ENCODE results near the gene EXOC2. TPM values are rescaled to one million over a fixed set of nuclear protein-coding genes. Genes with fewer than 3 reads are reported as not detected.
A peak's percentile ranks its signal among the peaks of the same experiment; 100 is the strongest.

Gene EXOC2
- total RNA-seq, 1 donor from 2014 or later = 22.0 TPM

DNA sequence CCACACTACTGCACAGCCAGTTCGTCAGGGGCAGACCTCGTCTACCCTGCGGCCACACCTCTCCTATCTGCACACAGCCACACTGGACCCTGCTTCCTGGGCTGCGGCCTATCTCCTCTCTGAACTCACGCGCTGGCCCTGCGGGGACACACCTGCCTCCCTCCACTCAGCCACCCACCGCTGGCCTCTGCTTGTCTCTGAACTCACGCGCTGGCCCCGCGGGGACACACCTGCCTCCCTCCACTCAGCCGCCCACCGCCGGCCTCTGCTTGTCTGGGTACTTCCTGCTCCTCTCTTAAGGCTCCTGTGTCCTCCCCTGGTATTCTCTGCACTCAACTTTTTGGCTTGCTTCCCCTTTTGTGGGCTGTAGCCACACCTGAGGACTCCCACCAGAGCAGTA is 88.4 kb downstream of the EXOC2 start:
- TF ChIP-seq, protein P1, sequence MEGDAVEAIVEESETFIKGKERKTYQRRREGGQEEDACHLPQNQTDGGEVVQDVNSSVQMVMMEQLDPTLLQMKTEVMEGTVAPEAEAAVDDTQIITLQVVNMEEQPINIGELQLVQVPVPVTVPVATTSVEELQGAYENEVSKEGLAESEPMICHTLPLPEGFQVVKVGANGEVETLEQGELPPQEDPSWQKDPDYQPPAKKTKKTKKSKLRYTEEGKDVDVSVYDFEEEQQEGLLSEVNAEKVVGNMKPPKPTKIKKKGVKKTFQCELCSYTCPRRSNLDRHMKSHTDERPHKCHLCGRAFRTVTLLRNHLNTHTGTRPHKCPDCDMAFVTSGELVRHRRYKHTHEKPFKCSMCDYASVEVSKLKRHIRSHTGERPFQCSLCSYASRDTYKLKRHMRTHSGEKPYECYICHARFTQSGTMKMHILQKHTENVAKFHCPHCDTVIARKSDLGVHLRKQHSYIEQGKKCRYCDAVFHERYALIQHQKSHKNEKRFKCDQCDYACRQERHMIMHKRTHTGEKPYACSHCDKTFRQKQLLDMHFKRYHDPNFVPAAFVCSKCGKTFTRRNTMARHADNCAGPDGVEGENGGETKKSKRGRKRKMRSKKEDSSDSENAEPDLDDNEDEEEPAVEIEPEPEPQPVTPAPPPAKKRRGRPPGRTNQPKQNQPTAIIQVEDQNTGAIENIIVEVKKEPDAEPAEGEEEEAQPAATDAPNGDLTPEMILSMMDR (conservative IDR thresholded peaks at IDR 0.05; ENCODE audit: low read depth, low read length) = no peak
- H3K4me3 ChIP-seq (ENCODE audit: low read depth, low read length) = no peak overlapping the region
- DNase-seq (ENCODE audit: low read depth) = no peak

DNA sequence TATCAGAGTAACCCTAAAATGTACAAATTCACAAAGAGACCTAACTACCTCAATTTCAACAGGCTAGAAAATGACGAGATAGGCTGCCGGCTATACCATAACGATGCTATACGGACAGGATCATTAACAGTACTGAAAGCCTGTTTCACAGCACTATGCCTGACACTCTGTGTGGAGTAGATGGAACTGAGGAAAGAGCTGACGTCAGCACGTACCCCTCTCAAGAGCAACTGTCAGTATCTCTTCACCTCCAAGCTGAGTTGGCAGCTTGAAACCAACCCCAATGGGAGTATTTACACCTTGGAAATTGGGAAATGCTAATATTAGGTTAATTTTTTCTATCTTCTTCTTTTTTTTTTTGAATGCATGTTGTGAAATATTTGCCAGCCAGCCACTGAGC is 89.7 kb downstream of the EXOC2 start:
- H3K4me3 ChIP-seq (ENCODE audit: low read depth, low read length) = no peak overlapping the region
- TF ChIP-seq, protein P1 (conservative IDR thresholded peaks at IDR 0.05; ENCODE audit: low read depth, low read length) = no peak
- DNase-seq (ENCODE audit: low read depth) = no peak

DNA sequence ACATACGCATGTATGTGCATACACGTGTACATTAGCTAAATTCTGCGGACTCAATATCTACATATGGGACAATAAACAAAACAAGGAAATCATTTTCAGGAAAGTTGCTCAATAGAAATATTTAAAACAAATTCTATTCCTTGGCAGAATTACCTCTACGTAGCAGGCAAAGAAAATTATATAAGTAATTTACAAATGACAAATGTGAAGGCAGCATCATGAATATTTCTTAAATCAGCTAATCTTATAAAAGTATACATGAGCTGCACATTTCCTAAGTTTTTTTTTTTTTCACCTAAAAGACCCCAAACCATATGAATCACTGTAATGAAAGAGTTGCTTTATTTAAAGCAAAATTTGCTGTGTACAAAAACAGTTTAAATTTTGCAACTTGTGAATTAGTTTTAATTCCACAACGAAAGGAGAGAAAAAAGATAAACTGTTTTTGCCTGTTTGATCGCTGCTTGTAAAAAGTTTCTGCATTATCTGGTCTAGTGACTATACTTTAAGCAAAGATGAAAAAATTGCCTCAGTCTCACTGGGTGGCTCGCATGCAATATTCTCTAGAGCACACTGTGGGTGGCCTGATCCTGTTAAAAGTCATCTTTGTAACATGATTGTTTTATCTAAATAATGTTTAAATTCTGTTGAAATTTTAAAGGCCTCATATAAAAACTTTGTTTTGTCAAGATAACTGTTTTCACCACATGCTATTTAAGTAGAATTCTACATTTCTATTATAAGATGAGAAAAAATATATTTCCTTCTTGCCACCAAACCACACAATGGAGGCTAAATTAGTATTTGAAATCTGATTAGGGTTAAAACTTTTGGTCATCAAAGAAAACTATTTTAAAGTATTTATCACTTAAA is 93.1 kb downstream of the EXOC2 start:
- no peak for DNase-seq (ENCODE audit: low read depth)
- TF ChIP-seq, protein P1 (conservative IDR thresholded peaks at IDR 0.05; ENCODE audit: low read depth, low read length) = no peak
- no peak overlapping the region for H3K4me3 ChIP-seq (ENCODE audit: low read depth, low read length)

DNA sequence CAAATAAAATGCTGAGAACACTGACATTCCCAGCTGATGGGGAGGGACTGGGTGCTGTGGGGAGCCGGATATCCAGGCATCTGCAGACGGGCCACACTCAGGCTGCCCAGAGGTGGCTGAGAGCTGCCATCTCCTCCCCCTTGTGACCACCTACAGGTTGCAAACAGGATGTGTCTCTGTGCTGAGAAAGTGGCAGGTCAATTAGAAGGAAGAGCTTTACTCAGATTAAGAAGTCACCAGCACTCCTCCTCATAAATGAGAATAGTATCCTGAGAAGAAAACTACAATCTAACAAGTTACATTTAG is 99.1 kb downstream of the EXOC2 start:
- TF ChIP-seq, protein P1 (conservative IDR thresholded peaks at IDR 0.05; ENCODE audit: low read depth, low read length) = no peak
- DNase-seq (ENCODE audit: low read depth) = no peak
- no peak overlapping the region for H3K4me3 ChIP-seq (ENCODE audit: low read depth, low read length)

DNA sequence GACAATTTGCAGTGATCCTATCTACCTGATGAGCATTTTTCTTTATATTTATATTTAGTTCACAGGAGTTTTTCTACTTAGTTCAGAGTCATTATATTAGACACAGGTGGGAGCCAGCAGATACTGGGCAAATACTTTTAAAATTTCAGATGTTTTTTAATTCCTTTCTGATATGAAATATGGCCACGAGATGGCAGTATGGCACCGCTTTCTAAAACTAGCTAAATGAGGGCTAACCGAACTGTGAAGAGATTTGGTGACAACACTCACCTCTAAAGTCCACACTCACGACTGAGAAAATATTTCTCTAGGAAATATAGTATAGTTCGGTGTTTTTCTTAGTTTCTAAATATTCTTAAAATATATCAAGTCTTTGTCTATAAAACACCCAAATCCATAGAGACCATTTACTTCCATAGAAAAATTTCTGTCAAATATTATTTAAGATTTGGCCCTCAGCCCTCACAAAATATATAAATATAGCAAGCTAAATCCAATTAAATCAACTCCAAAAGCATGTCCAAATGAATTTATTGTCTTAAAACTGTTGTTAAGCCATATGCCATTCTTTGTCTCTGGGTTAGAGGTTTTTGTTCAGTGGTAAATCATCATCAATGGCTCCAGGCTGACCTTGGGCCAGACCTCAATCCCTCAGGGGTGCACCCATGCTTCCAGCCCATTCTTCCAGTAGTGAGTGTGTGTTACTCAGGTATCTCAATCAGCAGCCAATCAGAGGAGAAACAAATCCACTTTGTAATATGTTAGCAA is 99.6 kb downstream of the EXOC2 start:
- DNase-seq (ENCODE audit: low read depth) = peak; percentile 6
- TF ChIP-seq, protein P1 (conservative IDR thresholded peaks at IDR 0.05; ENCODE audit: low read depth, low read length) = peak; percentile 80
- no peak overlapping the region for H3K4me3 ChIP-seq (ENCODE audit: low read depth, low read length)

DNA sequence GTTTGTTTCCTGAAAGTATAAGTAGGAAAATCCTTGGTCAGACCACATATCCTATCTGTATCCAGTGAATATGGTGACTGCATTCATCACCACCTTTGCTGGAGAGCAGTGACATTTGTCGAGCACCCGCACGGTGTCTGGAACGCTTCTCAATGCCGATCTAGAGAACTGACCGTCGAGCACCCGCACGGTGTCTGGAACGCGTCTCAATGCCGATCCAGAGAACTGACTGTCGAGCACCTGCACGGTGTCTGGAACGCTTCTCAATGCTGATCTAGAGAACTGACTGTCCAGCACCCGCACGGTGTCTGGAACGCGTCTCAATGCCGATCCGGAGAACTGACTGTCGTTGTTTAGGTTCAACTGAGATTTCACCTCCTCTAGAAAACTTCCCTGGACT is 103.8 kb downstream of the EXOC2 start:
- no peak overlapping the region for H3K4me3 ChIP-seq (ENCODE audit: low read depth, low read length)
- DNase-seq (ENCODE audit: low read depth) = no peak
- TF ChIP-seq, protein P1 (conservative IDR thresholded peaks at IDR 0.05; ENCODE audit: low read depth, low read length) = no peak
